H9 (cell line): ENCODE data around the gene VILL. TPM values are rescaled to one million over a fixed set of nuclear protein-coding genes. Genes with fewer than 3 reads are reported as not detected.

Experiments used
- DNase-seq: peaks from one replicate; pipeline ENCODE4 v3.0.0-alpha.2; 2017
- H2AFZ ChIP-seq: one replicate; pipeline ENCODE4 v1.6.1; 2013; ENCODE audit warnings: mild to moderate bottlenecking, low read length, control low read depth, moderate library complexity
- H2AK5ac ChIP-seq: 2 replicates; pipeline ENCODE4 v1.6.1; 2013; ENCODE audit warnings: low read length, control low read depth, mixed read lengths; ENCODE audit not compliant: insufficient read length
- H2BK120ac ChIP-seq: one replicate; pipeline ENCODE4 v1.6.1; 2013; ENCODE audit warnings: low read depth, mild to moderate bottlenecking, low read length, control low read depth, inconsistent platforms; ENCODE audit not compliant: poor library complexity, severe bottlenecking
- H2BK12ac ChIP-seq: 2 replicates; pipeline ENCODE4 v1.6.1; 2013; ENCODE audit warnings: low read length, control low read depth, mixed read lengths, low read depth; ENCODE audit not compliant: insufficient read length
- H2BK15ac ChIP-seq: 2 replicates; pipeline ENCODE4 v1.6.1; 2013; ENCODE audit warnings: low read depth, low read length, control low read depth
- H2BK20ac ChIP-seq: one replicate; pipeline ENCODE4 v1.6.1; 2013; ENCODE audit warnings: low read depth, mild to moderate bottlenecking, low read length, control low read depth, inconsistent platforms; ENCODE audit not compliant: poor library complexity, severe bottlenecking
- H2BK5ac ChIP-seq: 2 replicates; pipeline ENCODE4 v1.6.1; 2013; ENCODE audit warnings: low read length, control low read depth, mixed read lengths; ENCODE audit not compliant: insufficient read length
- H3K14ac ChIP-seq: 2 replicates; pipeline ENCODE4 v1.6.1; 2013; ENCODE audit warnings: low read length, control low read depth; ENCODE audit not compliant: insufficient read depth
- H3K18ac ChIP-seq: 2 replicates; pipeline ENCODE4 v1.6.1; 2013; ENCODE audit warnings: low read depth, mild to moderate bottlenecking, mixed read lengths, low read length, control low read depth; ENCODE audit not compliant: insufficient read length
- H3K23ac ChIP-seq: 2 replicates; pipeline ENCODE4 v1.6.1; 2013; ENCODE audit warnings: low read length, control low read depth, mixed read lengths, low read depth; ENCODE audit not compliant: insufficient read length
- H3K23me2 ChIP-seq: 2 replicates; pipeline ENCODE4 v1.6.1; 2013; ENCODE audit warnings: low read depth, mild to moderate bottlenecking, mixed read lengths, low read length, control low read depth; ENCODE audit not compliant: insufficient read length, poor library complexity, severe bottlenecking
- H3K27ac ChIP-seq: 2 replicates; pipeline ENCODE4 v1.5.1; 2013; ENCODE audit warnings: low read length, control low read depth, mixed read lengths, low read depth; ENCODE audit not compliant: insufficient read length
- H3K27me3 ChIP-seq: 2 replicates; pipeline ENCODE4 v1.6.1; 2013; ENCODE audit warnings: low read length, control low read depth, inconsistent platforms; ENCODE audit not compliant: insufficient read depth
- H3K4ac ChIP-seq: 2 replicates; pipeline ENCODE4 v1.6.1; 2013; ENCODE audit warnings: low read depth, mild to moderate bottlenecking, control low read depth, inconsistent platforms, low read length, moderate library complexity
- H3K4me1 ChIP-seq: 2 replicates; pipeline ENCODE4 v1.6.1; 2013; ENCODE audit warnings: low read length, control low read depth, inconsistent platforms; ENCODE audit not compliant: insufficient read depth
- H3K4me2 ChIP-seq: 2 replicates; pipeline ENCODE4 v1.6.1; 2013; ENCODE audit warnings: low read length, control low read depth, mixed read lengths; ENCODE audit not compliant: insufficient read length, insufficient read depth
- H3K56ac ChIP-seq: 2 replicates; pipeline ENCODE4 v1.6.1; 2013; ENCODE audit warnings: low read depth, mild to moderate bottlenecking, mixed read lengths, low read length, control low read depth; ENCODE audit not compliant: insufficient read length
- H3K79me1 ChIP-seq: 2 replicates; pipeline ENCODE4 v1.6.1; 2013; ENCODE audit warnings: low read depth, mild to moderate bottlenecking, moderate library complexity, low read length, control low read depth, inconsistent platforms; ENCODE audit not compliant: insufficient read depth, poor library complexity, severe bottlenecking
- H3K79me2 ChIP-seq: 2 replicates; pipeline ENCODE4 v1.6.1; 2013; ENCODE audit warnings: low read length, control low read depth, inconsistent platforms; ENCODE audit not compliant: insufficient read depth
- H3K9ac ChIP-seq: 2 replicates; pipeline ENCODE4 v1.6.1; 2013; ENCODE audit warnings: low read length, control low read depth, mixed read lengths; ENCODE audit not compliant: insufficient read length; ENCODE audit errors: extremely low read depth
- H3K9me3 ChIP-seq: one replicate; pipeline ENCODE4 v1.6.1; 2013; ENCODE audit warnings: low read depth, low read length, inconsistent platforms; ENCODE audit not compliant: control insufficient read depth
- H3T11ph ChIP-seq: one replicate; pipeline ENCODE4 v1.6.1; 2013; ENCODE audit warnings: mild to moderate bottlenecking, low read length, control low read depth, inconsistent platforms
- H4K20me1 ChIP-seq: one replicate; pipeline ENCODE4 v1.6.1; 2013; ENCODE audit not compliant: control insufficient read depth, insufficient read length, insufficient read depth
- H4K5ac ChIP-seq: 2 replicates; pipeline ENCODE4 v1.6.1; 2013; ENCODE audit warnings: low read depth, mild to moderate bottlenecking, mixed read lengths, low read length, control low read depth; ENCODE audit not compliant: insufficient read length
- H4K8ac ChIP-seq: replicated peaks from 2 replicates; pipeline ENCODE4 v1.6.1; 2013; ENCODE audit warnings: low read length, control low read depth, mixed read lengths, low read depth; ENCODE audit not compliant: insufficient read length
- H4K91ac ChIP-seq: 2 replicates; pipeline ENCODE4 v1.6.1; 2013; ENCODE audit warnings: low read depth, mild to moderate bottlenecking, moderate library complexity, mixed read lengths, low read length, control low read depth; ENCODE audit not compliant: insufficient read length
- H3K27ac Mint-ChIP-seq, 3 experiments: 2 replicates in 2 of 3; 3 replicates in 1 of 3; pipeline ENCODE4 v1.8.0; 2020 to 2021; ENCODE audit warnings: mixed read lengths in 3 of 3, mild to moderate bottlenecking in 1 of 3, moderate library complexity in 1 of 3
- H3K27me3 Mint-ChIP-seq: 2 replicates; pipeline ENCODE4 v1.8.0; 2021; ENCODE audit warnings: low read depth, mild to moderate bottlenecking, moderate library complexity, mixed read lengths
- H3K36me3 Mint-ChIP-seq, 3 experiments: 2 replicates in 2 of 3; 3 replicates in 1 of 3; pipeline ENCODE4 v1.8.0; 2020 to 2021; ENCODE audit warnings: low read depth in 3 of 3, mixed read lengths in 3 of 3; ENCODE audit not compliant: insufficient read depth in 1 of 3
- H3K4me1 Mint-ChIP-seq, 2 experiments: 2 replicates each; pipeline ENCODE4 v1.8.0; 2020; ENCODE audit warnings: mixed read lengths in 2 of 2
- H3K4me3 Mint-ChIP-seq, 2 experiments: 2 replicates in 1 of 2; 3 replicates in 1 of 2; pipeline ENCODE4 v1.8.0; 2020 to 2021; ENCODE audit warnings: mild to moderate bottlenecking in 2 of 2, mixed read lengths in 2 of 2, moderate library complexity in 1 of 2
- H3K9me3 Mint-ChIP-seq, 2 experiments: 2 replicates in 1 of 2; 3 replicates in 1 of 2; pipeline ENCODE4 v1.8.0; 2020; ENCODE audit warnings: mild to moderate bottlenecking in 2 of 2, mixed read lengths in 2 of 2, moderate library complexity in 1 of 2
- WGBS: extraction: QIAGEN DNeasy Blood & Tissue Kit; methylation state at CpG from one replicate; pipeline ENCODE4 v1.1.7; 2013; ENCODE audit warnings: missing lambda C conversion rate, low lambda C conversion rate, mixed read lengths; ENCODE audit not compliant: insufficient read length; ENCODE audit errors: extremely low coverage; 5-methylcytosine and 5-hydroxymethylcytosine counted together
- total RNA-seq: library from RNA; stranded (reverse); gene quantifications from 2 replicates; pipeline ENCODE4 v1.2.1, GENCODE V29; 2021
- TF ChIP-seq, protein P1 (sequence below): fragments of 200-600 bp; sonication (generic); conservative IDR thresholded peaks from 3 replicates; pipeline ENCODE4 v1.8.0; 2021; ENCODE audit warnings: antibody characterized with exemption, mild to moderate bottlenecking

Gene VILL
- total RNA-seq, 1 experiment from 2014 or later, result 3.2 TPM

DNA sequence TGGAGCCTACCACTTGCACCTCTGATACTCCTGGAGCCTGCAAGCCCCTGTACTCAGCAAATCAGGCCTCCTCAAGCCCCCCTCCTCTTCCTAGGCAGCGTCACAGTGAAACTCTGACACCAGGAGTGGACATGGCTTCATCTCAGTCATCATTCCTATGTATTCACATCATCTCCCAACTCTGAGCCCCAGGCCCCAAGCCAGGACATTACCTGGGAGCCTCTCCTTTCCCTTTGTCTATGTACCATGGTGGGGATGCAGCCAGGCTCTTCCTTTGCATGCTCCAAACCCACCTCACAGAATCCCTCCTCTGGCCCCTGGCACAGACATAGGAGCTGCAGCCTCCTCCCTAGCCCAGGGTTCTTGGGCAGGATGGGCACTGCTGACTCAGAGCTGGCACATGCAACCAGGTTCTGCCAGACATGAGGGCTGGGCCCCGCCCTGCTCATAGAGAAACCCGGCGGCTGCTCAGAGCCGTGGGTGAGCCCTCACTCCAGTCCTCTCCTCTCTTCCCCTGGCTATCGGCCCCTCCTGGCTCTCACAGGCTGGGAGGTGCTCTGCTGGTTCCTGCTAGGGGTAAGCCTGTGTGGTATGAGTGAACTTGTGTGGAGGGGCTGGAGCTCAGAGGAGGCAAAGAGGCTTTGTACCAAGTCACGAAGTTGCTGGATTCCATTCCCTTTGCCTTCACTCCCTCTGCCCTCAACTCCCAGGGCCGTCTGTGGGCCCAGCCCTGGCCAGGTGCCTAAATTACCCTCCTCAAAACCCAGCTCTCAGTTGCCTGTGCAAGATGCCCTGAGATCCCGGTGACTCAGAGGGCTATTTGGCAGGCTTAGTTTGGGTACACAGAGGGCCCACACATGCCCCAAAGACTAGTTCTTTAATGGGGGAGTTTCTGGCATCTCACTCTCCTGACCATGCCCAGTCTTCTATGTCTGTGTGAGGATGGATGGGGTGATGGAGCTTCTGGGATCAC lies 40.7 kb downstream of the VILL start:
- Mint-ChIP-seq H3K4me1 (peaks cover 3 to 10% of the 10 kb centered on the region in 2 experiments), H3K27ac (no peak overlapping the region), H3K36me3 (no peaks in the 10 kb centered on the region; a peak in 2 of 7 replicates), H3K27me3 (peaks cover 58% of the 10 kb centered on the region), H3K4me3 (peak overlapping the region in 1 of 2 experiments; percentile 63; a peak in 3 of 5 replicates), H3K9me3 (no peaks in the 10 kb centered on the region; a peak in 1 of 5 replicates)
- no peaks in the 10 kb centered on the region for H3K4me1 ChIP-seq
- no peak overlapping the region for H3K56ac ChIP-seq
- H2BK5ac ChIP-seq, result no peak overlapping the region
- H3K23ac ChIP-seq, result no peak overlapping the region
- H2BK12ac ChIP-seq, result no peak overlapping the region
- H3K9me3 ChIP-seq, result no peaks in the 10 kb centered on the region
- H3K4me2 ChIP-seq, result no peak overlapping the region
- no peak overlapping the region for H3K4ac ChIP-seq
- H3K79me1 ChIP-seq, result no peaks in the 10 kb centered on the region
- no peak overlapping the region for H2BK15ac ChIP-seq
- peaks cover 19% of the 10 kb centered on the region; the same call in 1 of the 2 replicates for H3K27me3 ChIP-seq
- no peak overlapping the region for H3K27ac ChIP-seq
- no peak overlapping the region for H3T11ph ChIP-seq
- no peak overlapping the region for H4K91ac ChIP-seq
- H4K5ac ChIP-seq, result no peak overlapping the region
- no peak overlapping the region for H3K18ac ChIP-seq
- no peak overlapping the region for H2BK20ac ChIP-seq
- no peak overlapping the region for H3K9ac ChIP-seq
- H3K23me2 ChIP-seq, result peaks cover 5% of the 10 kb centered on the region
- no CpG with 5 or more reads among the region's 9 CpGs for WGBS
- DNase-seq, result no peak
- no peaks in the 10 kb centered on the region for H4K20me1 ChIP-seq
- no peak overlapping the region for H2BK120ac ChIP-seq
- no peak overlapping the region for H3K14ac ChIP-seq
- no peak overlapping the region for H2AK5ac ChIP-seq
- no peak overlapping the region for H4K8ac ChIP-seq
- TF ChIP-seq, protein P1, sequence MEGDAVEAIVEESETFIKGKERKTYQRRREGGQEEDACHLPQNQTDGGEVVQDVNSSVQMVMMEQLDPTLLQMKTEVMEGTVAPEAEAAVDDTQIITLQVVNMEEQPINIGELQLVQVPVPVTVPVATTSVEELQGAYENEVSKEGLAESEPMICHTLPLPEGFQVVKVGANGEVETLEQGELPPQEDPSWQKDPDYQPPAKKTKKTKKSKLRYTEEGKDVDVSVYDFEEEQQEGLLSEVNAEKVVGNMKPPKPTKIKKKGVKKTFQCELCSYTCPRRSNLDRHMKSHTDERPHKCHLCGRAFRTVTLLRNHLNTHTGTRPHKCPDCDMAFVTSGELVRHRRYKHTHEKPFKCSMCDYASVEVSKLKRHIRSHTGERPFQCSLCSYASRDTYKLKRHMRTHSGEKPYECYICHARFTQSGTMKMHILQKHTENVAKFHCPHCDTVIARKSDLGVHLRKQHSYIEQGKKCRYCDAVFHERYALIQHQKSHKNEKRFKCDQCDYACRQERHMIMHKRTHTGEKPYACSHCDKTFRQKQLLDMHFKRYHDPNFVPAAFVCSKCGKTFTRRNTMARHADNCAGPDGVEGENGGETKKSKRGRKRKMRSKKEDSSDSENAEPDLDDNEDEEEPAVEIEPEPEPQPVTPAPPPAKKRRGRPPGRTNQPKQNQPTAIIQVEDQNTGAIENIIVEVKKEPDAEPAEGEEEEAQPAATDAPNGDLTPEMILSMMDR, result no peak
- H2AFZ ChIP-seq, result no peak overlapping the region
- no peaks in the 10 kb centered on the region for H3K79me2 ChIP-seq
